HG02763 (cell line): ENCODE measurements around the gene WDR6.

Experiments used
- ATAC-seq: cut with Tn5 transposase; IDR thresholded peaks from one replicate; pipeline ENCODE4 v1.9.1; 2021; ENCODE audit warnings: mild to moderate bottlenecking, moderate library complexity; ENCODE audit not compliant: unreplicated experiment

Gene WDR6

GRCh38 chr3:49015072-49015471 lies 7.9 kb downstream of the WDR6 start:
- ATAC-seq = no peak

DNA sequence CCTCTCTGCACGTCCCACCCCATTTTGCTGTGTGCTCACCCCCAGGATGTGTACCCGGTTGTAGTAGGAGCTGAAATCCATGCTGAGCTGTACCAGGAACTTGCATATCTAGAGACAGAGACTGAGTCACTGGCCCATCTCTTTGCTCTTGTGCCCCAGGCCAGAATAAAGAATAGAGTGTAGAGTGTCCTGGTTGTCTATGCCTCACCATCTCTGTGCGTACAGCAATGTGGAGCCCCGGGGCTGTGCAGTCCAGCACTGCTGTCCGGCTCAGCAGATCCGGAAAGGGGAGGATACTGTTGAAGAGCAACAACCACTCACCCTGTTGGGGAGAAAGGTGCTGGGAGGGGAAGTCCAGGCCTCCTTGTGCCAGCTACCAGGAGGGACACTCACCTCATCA lies 8.6 kb downstream of the WDR6 start:
- ATAC-seq = no peak

DNA sequence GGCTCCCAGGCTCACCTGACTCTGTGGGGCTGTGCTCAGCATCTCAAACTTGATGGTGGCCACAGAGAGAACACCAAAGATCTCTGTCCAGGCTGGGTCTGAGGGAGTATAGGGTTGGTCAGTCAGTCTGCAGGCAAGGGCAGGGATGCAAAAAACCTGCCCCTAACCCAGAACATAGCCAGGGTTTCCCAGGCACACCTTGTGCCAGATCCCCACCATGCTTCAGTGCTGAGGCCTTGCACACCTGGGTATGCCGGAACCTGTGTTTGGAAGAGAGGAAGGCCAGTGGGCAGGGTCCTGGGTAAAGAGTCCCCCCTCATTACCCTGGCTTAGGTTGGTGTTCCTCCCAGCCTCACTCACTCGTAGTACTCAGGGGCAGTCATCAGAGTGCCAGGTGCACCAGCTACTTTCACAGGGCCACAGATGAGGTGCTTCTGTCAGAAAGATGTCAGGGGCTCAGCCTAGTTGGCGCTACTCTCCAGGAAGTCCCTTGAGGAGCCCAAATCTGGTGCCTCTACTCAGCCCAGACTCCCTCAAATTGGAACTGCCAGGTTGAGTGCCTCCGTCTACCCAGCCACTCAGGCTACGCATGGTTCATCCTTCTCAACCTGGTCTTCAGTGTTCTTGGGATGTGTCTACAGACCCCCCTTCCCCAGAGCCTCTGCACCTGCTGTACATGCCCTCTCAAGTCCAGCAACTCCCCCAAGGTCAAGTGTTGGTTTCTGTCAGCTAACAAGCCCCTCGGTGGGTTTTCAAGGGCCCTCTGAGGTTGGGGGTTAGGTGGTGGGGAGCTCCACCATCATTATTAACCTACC lies 9.4 kb downstream of the WDR6 start:
- no peak for ATAC-seq

GRCh38 chr3:49017229-49017970 lies 10.2 kb downstream of the WDR6 start:
- no peak for ATAC-seq

DNA sequence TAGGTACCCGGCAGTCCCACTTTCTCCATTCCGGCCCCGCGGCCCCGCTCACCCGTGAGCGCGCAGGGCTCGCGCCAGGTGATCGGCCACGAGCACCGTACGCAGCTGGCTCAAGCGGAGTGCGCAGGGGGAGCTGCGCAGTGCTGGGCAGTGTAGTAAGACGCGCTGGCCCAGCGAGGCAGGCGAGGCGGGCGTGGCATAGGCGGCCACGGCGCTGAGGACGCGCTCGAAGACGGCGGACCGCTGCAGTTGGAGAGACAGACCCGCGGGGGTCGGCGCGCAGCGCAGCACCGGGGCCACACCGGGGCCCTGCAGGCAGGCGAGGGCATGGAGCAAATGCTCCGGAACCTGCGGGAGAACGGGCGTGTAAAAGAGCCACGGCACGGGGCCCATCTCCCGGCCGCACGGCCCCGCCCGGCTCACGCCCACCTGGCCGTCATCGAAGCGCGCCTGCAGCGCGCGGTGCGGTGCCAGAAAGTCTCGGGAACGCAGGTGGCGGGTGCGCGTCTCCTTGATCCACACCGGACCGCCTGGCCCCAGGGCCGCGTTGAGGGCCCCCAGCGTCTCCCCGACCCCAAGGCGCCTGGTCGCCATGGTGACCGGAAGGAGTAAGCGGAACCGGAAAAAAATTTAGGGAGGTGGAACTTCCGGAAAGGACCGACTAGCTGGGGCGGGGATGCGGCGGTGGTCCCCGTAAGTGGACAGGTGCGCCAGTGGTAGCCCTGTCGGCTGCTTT lies 10.9 kb downstream of the WDR6 start, which contains the start of gene DALRD3:
Gene DALRD3, minus strand, starts transcription at position 610 of the 736 bp plus-strand sequence. Its CDS starts 16 bp downstream, at position 594.
- ATAC-seq = no peak

- no peak for ATAC-seq
Observed at GRCh38 chr3:49018707-49019006, 11.5 kb downstream of the WDR6 start.

DNA sequence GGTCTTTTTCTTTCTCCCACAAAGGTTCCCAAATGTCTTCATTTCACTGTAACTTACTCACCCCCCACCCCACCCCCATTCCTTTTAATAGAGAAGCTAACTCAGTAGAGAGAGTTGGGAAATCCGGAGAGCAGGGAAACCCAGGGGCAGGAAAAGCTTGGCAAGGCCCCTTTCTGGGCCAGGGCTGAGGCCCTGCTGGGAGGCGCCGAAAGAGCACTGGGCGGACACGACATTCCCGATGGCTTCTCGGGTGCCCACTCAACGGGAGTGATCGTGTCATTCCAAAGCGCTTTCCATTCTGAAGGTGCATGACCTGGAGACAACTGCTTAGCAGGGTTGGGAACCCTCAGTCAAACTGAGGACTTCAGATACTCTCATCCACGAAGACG lies 12.7 kb downstream of the WDR6 start:
- ATAC-seq = no peak

DNA sequence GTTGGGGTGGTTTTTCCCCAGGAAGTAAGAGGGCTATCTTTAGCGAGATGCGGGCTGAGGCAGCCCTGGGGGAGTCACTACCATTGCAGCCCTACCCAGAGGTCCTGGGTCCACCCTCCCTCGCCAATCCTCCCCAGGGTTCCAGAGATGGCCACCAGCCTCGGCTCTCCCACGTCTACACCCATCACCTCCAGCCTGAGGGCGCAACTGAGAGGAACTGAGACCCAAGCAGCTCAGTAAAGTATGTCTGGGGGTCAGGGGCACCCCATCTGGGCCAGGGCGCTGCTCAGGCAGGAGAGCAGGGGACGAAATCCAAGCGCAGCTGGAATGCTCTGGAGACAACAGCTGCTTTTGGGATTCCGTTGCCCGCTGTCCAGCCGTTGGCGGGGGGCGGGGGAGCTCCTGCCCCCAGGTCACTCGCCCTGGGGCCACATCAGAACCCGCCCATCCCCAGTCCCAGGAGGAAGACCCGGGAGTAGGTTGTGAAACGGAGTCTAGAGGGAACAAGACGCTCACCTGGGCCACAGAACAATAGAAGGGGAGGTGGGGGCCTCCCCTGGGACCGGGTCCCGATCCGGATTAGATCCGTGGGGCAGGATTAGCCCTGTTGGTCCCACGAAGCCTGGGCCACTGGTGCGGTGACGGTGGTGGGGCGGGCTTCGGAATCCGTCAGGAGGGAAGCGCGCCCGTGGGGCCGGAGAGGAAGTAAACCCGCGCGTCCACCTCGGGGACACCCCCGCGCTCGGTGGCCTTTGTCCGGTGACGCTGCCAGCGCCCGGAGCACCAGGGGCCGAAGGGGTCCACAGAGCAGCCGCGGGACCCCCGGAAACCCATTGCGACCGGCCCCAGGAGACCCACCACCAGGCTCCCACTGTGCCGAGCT lies 13.4 kb downstream of the WDR6 start:
- ATAC-seq = peak; percentile 2

- peak; percentile 56 for ATAC-seq
Observed at GRCh38 chr3:49021213-49021812, 14.1 kb downstream of the WDR6 start.

DNA sequence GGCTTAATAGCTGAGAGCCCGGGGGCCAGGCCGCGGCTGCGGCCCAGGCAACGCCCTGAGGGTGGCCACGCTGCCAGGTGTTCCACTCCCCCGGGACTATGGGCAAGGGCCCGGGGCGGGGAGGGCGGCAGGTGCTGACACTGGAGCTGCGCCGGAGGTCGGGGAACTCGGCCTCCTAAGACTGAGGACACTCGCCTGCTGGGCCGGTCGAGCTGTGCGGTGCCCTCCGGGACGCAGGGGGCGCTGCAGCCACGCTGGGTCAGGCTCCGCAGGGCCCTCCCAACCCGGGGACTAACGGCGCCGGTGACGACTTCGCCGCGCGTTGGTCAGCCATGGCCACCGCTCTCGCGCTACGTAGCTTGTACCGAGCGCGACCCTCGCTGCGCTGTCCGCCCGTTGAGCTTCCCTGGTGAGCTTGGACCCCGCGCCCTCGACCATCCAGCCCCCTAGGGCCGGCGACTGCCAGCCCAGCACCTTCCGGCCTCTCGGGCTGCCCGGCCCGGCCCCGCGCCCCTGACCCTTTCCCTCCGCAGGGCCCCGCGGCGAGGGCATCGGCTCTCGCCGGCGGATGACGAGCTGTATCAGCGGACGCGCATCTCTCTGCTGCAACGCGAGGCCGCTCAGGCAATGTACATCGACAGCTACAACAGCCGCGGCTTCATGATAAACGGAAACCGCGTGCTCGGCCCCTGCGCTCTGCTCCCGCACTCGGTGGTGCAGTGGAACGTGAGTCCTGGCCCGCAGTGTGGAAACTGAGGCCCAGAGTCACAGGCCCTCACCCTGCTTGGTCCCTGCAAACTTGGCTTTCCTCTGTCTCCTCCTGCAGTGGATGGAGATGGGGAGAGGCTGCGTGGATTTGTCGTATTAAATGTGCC lies 14.9 kb downstream of the WDR6 start, which contains the start of gene NDUFAF3:
Gene NDUFAF3, plus strand, starts transcription at position 309 of the 875 bp plus-strand sequence. Its CDS starts 24 bp downstream, at position 333.
- peak; percentile 58 for ATAC-seq

DNA sequence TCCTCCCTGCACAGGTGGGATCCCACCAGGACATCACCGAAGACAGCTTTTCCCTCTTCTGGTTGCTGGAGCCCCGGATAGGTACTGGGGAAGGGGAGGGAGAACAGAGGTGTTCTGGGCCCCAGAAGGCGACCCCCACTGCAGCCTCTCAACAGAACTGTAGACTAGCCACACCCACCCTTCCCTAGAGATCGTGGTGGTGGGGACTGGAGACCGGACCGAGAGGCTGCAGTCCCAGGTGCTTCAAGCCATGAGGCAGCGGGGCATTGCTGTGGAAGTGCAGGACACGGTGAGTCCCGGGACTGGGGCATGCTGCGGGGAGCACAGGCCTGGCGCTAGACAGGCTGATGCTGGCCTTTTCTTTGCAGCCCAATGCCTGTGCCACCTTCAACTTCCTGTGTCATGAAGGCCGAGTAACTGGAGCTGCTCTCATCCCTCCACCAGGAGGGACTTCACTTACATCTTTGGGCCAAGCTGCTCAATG lies 15.5 kb downstream of the WDR6 start:
- ATAC-seq = no peak

DNA sequence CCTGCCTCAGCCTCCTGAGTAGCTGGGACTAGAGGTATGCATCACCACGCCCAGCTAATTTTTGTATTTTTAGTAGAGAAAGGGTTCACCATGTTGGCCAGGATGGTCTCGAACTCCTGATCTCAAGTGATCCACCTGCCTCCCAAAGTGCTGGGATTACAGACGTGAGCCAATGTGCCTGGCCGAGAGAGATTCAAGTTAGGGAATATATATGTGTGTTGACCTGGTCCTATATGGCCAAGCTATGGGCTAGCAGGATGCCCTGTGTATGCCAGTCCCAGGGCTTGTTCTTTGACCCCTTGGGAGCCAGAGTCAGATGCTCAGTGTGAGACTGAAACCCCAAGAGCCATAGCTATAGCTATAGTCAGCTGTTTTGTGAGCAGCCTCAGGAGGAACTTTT lies 16.6 kb downstream of the WDR6 start:
- ATAC-seq = no peak

GRCh38 chr3:49024449-49024848 lies 17.3 kb downstream of the WDR6 start:
- no peak for ATAC-seq

GRCh38 chr3:49025005-49025792 lies 18.0 kb downstream of the WDR6 start:
- no peak for ATAC-seq

GRCh38 chr3:49025793-49026520 lies 18.8 kb downstream of the WDR6 start:
- ATAC-seq = no peak

DNA sequence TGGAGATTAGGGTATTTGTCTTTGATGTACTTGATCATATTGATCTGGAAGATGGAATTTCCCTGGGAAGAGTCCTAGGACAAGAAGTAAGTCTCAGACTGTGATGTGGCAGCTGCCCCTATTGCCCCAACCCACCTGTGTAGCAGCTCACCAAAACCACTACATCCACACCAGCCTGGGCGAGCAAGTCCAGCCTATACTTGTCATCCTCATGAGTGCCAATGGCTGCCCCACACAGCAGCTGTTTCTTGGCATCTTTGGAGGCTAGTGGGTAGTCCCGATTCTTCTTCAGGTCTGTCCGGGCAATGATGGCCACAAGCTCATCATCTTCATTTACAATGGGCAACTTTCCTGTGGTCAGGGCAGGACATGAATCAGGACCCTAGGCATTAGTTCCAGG lies 19.3 kb downstream of the WDR6 start:
- ATAC-seq = no peak

DNA sequence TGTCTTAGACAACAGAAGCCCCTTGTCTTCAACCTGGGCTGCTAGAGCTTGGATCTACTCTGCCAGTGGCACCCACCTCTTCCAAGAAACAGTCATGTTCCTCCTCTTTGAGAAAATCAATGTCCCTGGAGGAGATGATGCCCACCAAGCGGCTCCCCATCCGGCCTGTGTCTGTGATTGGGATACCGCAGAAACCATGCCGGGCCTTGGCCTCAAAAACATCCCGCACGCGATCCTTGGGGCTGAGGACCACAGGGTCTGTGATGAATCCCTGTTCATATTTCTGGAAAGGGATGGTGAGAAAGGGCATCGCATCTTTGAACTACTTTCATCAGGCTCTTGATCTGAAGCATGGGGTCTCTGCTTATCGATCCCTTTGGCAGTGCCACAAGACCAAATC lies 20.4 kb downstream of the WDR6 start:
- ATAC-seq = no peak

GRCh38 chr3:49028298-49028672 lies 21.1 kb downstream of the WDR6 start:
- no peak for ATAC-seq
